ENCODE data around the gene RNF148. TPM values are rescaled to one million over a fixed set of nuclear protein-coding genes. Genes with fewer than 3 reads are reported as not detected.

Gene RNF148
- total RNA-seq, 2 experiments from 2014 or later = not detected

DNA sequence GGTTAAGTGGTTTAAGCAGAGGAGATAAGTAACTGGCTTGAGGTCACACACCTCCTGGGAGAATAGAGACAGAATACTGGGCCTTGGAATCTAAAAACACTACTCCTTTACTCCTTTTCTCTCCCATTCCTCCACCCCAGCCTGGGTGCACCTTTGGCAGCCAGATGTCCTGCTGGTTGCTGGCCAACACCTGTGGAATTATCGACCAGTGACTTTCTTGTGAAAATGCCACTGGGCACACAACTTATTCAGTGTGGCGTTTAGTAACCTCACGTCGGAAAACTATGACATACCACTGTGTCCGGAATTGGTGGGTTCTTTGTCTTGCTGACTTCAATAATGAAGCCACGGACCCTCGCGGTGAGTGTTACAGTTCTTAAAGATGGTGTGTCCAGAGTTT is 30.2 kb downstream of the RNF148 start:
- no peaks in the 10 kb centered on the region for H3K27me3 Mint-ChIP-seq (ENCODE audit: low read depth)
- H3K36me3 Mint-ChIP-seq (ENCODE audit: low read depth) = no peaks in the 10 kb centered on the region
- no peak for ATAC-seq
- ChIA-PET POLR2A (no interaction called here), CTCF (no interaction called here)
- no peaks in the 10 kb centered on the region for H3K4me1 Mint-ChIP-seq (ENCODE audit: low read depth)
- no peak for DNase-seq
- H3K9me3 Mint-ChIP-seq (ENCODE audit: insufficient read depth) = no peaks in the 10 kb centered on the region
- no peak overlapping the region for H3K27ac Mint-ChIP-seq
- H3K4me3 Mint-ChIP-seq = no peak overlapping the region

DNA sequence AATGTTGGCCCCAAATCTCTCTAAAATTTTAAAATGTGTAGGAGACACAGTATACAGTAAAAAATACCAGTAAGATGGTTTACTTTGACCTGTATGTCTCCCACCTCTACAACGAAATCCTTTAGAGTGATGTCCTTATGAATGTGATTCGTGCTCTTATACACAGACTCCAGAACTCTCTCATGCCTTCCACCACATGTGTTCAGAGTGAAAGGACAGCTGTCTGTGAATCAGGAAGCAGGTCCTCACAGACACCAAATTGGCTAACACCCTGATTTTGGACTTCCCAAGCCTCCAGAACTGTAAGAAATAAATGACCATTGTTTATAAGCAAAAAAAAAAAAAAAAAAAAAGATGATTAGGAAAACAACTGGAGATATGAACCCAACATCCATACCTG is 39.0 kb downstream of the RNF148 start:
- ATAC-seq = no peak
- no peak overlapping the region for H3K4me3 Mint-ChIP-seq
- no peak overlapping the region for H3K27ac Mint-ChIP-seq
- H3K4me1 Mint-ChIP-seq (ENCODE audit: low read depth) = no peaks in the 10 kb centered on the region
- CTCF ChIA-PET = no interaction called here
- no peaks in the 10 kb centered on the region for H3K27me3 Mint-ChIP-seq (ENCODE audit: low read depth)
- peaks cover 3% of the 10 kb centered on the region for H3K9me3 Mint-ChIP-seq (ENCODE audit: insufficient read depth)
- H3K36me3 Mint-ChIP-seq (ENCODE audit: low read depth) = no peaks in the 10 kb centered on the region
- POLR2A ChIA-PET = no interaction called here
- DNase-seq = no peak

GRCh38 chr7:122658856-122659255 is 43.9 kb downstream of the RNF148 start:
- Mint-ChIP-seq H3K27ac (no peak overlapping the region), H3K4me1 (ENCODE audit: low read depth) (no peaks in the 10 kb centered on the region), H3K27me3 (ENCODE audit: low read depth) (no peaks in the 10 kb centered on the region), H3K36me3 (ENCODE audit: low read depth) (no peaks in the 10 kb centered on the region), H3K4me3 (no peak overlapping the region), H3K9me3 (ENCODE audit: insufficient read depth) (peaks cover 6% of the 10 kb centered on the region)
- no peak for ATAC-seq
- POLR2A ChIA-PET = no interaction called here
- CTCF ChIA-PET = no interaction called here
- no peak for DNase-seq

- Mint-ChIP-seq H3K36me3 (ENCODE audit: low read depth) (no peaks in the 10 kb centered on the region), H3K27me3 (ENCODE audit: low read depth) (no peaks in the 10 kb centered on the region), H3K9me3 (ENCODE audit: insufficient read depth) (peaks cover 6% of the 10 kb centered on the region), H3K4me3 (no peak overlapping the region), H3K4me1 (ENCODE audit: low read depth) (no peaks in the 10 kb centered on the region), H3K27ac (no peak overlapping the region)
- ATAC-seq (no peak), DNase-seq (no peak)
- ChIA-PET CTCF (no interaction called here), POLR2A (no interaction called here)
Measured at GRCh38 chr7:122653685-122654084, 49.0 kb downstream of the RNF148 start.

DNA sequence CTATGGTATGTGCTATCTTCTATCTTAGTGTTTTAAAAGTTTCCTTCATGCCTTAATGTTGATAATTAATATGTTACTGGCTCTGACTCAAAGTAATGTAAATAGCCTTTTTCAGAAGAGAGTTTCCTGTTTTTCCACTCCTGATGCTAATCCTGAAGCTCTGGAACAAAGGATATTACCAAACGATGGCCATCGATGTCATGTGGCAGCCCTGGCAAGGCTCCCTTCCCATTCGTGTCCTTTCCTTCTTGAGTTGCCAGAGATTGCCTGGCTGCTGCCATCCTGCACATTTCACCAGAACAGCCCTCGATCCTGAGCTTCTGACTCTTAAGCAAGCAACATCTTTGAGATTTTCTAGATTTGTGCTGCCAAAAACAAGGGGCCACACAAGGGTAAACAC is 49.8 kb downstream of the RNF148 start:
- Mint-ChIP-seq H3K4me3 (no peak overlapping the region), H3K27me3 (ENCODE audit: low read depth) (no peaks in the 10 kb centered on the region), H3K4me1 (ENCODE audit: low read depth) (no peaks in the 10 kb centered on the region), H3K9me3 (ENCODE audit: insufficient read depth) (peaks cover 6% of the 10 kb centered on the region), H3K27ac (no peak overlapping the region), H3K36me3 (ENCODE audit: low read depth) (no peaks in the 10 kb centered on the region)
- ATAC-seq (no peak), DNase-seq (no peak)
- POLR2A ChIA-PET = no interaction called here
- CTCF ChIA-PET = no interaction called here

Other genes starting within 250 kb of the RNF148 start
- not detected for gene RNF133, start 3.8 kb downstream of the RNF148 start, total RNA-seq
- gene CADPS2, start 183.5 kb upstream of the RNF148 start, total RNA-seq = not detected

Measured in activated CD8-positive, alpha-beta T cell treated with anti-CD3 and anti-CD28 coated beads, Interleukin-2, amount 10 ng/mL, durations not matched to agents 7 days and 5 days (primary cell).